MCF 10A (cell line): ENCODE data around the gene FLNC. TPM values are rescaled to one million over a fixed set of nuclear protein-coding genes. Genes with fewer than 3 reads are reported as not detected.

Source experiments
- BruUV-seq: library from RNA; stranded (reverse); fragments of 400-500 nt; replicated peaks from 2 replicates; lab custom pipeline; 2021; lab: Mats Ljungman, UMichigan
- CTCF ChIA-PET: fragments of 300-600 bp; sonication (Branson Sonifier 250); formaldehyde crosslinking; extraction: SDS; loops from one replicate; lab custom pipeline; 2021; ENCODE audit warnings: antibody characterized with exemption, inconsistent platforms; lab: Yijun Ruan, JAX
- POLR2A ChIA-PET: fragments of 300-600, 350-650 bp; sonication (Branson Sonifier 250); formaldehyde crosslinking; extraction: SDS; loops from one replicate; lab custom pipeline; 2020; ENCODE audit warnings: antibody characterized with exemption, inconsistent platforms; lab: Yijun Ruan, JAX
- DNase-seq: peaks from one replicate; pipeline ENCODE4 v3.0.0-alpha.2; 2018; ENCODE audit not compliant: unreplicated experiment
- H3K27ac Mint-ChIP-seq: one replicate; pipeline ENCODE4 v1.8.0; 2022; ENCODE audit warnings: mild to moderate bottlenecking, low read depth, mixed read lengths; ENCODE audit not compliant: unreplicated experiment
- H3K27me3 Mint-ChIP-seq: one replicate; pipeline ENCODE4 v1.8.0; 2022; ENCODE audit warnings: mixed read lengths; ENCODE audit not compliant: insufficient read depth, unreplicated experiment
- H3K36me3 Mint-ChIP-seq: one replicate; pipeline ENCODE4 v1.8.0; 2022; ENCODE audit warnings: mild to moderate bottlenecking, moderate library complexity, mixed read lengths; ENCODE audit not compliant: insufficient read depth, unreplicated experiment
- H3K4me1 Mint-ChIP-seq: one replicate; pipeline ENCODE4 v1.8.0; 2022; ENCODE audit warnings: mixed read lengths; ENCODE audit not compliant: insufficient read depth, unreplicated experiment
- H3K4me3 Mint-ChIP-seq: one replicate; pipeline ENCODE4 v1.8.0; 2022; ENCODE audit warnings: mild to moderate bottlenecking, moderate library complexity, mixed read lengths; ENCODE audit not compliant: unreplicated experiment
- H3K9me3 Mint-ChIP-seq: one replicate; pipeline ENCODE4 v1.8.0; 2022; ENCODE audit warnings: mixed read lengths; ENCODE audit not compliant: unreplicated experiment
- CTCF ChIP-seq: fragments of 200-600 bp; IDR thresholded peaks from one replicate; pipeline ENCODE4 v1.8.0; 2022; ENCODE audit warnings: antibody characterized with exemption, mild to moderate bottlenecking; ENCODE audit not compliant: unreplicated experiment
- intact Hi-C: fragments of 100-400 bp; cut with micrococcal nuclease; formaldehyde crosslinking; loops from 2 replicates; pipeline ENCODE4 v1.14.1; 2022
- total RNA-seq: library from RNA; stranded (reverse); gene quantifications from 2 replicates; pipeline ENCODE4 v1.2.3, GENCODE V29; 2022

Gene FLNC
- total RNA-seq, 1 experiment from 2014 or later, result 0.28 TPM

- POLR2A ChIA-PET, result interaction anchor here (1.0 to 1.1 kb wide), 2 partner anchors 11 to 129 kb away, joined by 3 to 5 read pairs; no protein-coding TSS in a partner anchor
- DNase-seq, result peak; percentile 32
- no peak for TF ChIP-seq CTCF
- H3K4me1 Mint-ChIP-seq, result peaks cover 8% of the 10 kb centered on the region
- H3K36me3 Mint-ChIP-seq, result peaks cover 6% of the 10 kb centered on the region
- intact Hi-C loops, result loop anchor here (10.0 kb wide), 1 partner anchor 135 kb away; the partner anchor contains the start of gene CALU
- CTCF ChIA-PET, result interaction anchor here (0.6 to 1.1 kb wide), 3 partner anchors 14 to 441 kb away, joined by 3 to 4 read pairs (median 3); no protein-coding TSS in a partner anchor
- no TSS peak for BruUV-seq
- no peak overlapping the region for H3K27ac Mint-ChIP-seq
- no peaks in the 10 kb centered on the region for H3K9me3 Mint-ChIP-seq
- H3K4me3 Mint-ChIP-seq, result peak overlapping the region; percentile 39
- no peaks in the 10 kb centered on the region for H3K27me3 Mint-ChIP-seq
Measured at GRCh38 chr7:128869138-128869943, 39.1 kb downstream of the FLNC start.

- ChIA-PET POLR2A (interaction anchor here (1.0 kb wide), 1 partner anchor 130 kb away, joined by 3 read pairs; no protein-coding TSS in a partner anchor), CTCF (interaction anchor here (1.1 to 1.4 kb wide), 2 partner anchors 10 to 13 kb away, joined by 4 to 6 read pairs; no protein-coding TSS in a partner anchor)
- Mint-ChIP-seq H3K36me3 (peaks cover 6% of the 10 kb centered on the region), H3K4me1 (peaks cover 8% of the 10 kb centered on the region), H3K27me3 (no peaks in the 10 kb centered on the region), H3K27ac (no peak overlapping the region), H3K9me3 (no peaks in the 10 kb centered on the region), H3K4me3 (peak overlapping the region; percentile 52)
- intact Hi-C loops, result loop anchor here (10.0 kb wide), 1 partner anchor 135 kb away; the partner anchor contains the start of gene CALU
- no TSS peak for BruUV-seq
- DNase-seq, result no peak
- TF ChIP-seq CTCF, result no peak
Measured at GRCh38 chr7:128869944-128870285, 39.7 kb downstream of the FLNC start.

- no peak for TF ChIP-seq CTCF
- no peak for DNase-seq
- ChIA-PET CTCF (interaction anchor here (0.5 to 1.4 kb wide), 3 partner anchors 9 to 40 kb away, joined by 3 to 6 read pairs (median 4); no protein-coding TSS in a partner anchor), POLR2A (interaction anchor here (0.7 kb wide), 1 partner anchor 67 kb away, joined by 3 read pairs; the partner anchor contains the start of gene IRF5)
- Mint-ChIP-seq H3K36me3 (peaks cover 6% of the 10 kb centered on the region), H3K4me1 (peaks cover 8% of the 10 kb centered on the region), H3K27me3 (no peaks in the 10 kb centered on the region), H3K9me3 (no peaks in the 10 kb centered on the region), H3K4me3 (no peak overlapping the region), H3K27ac (no peak overlapping the region)
- no TSS peak for BruUV-seq
- intact Hi-C loops, result no loop called here
Measured at GRCh38 chr7:128871050-128871449, 40.8 kb downstream of the FLNC start.

GRCh38 chr7:128872394-128872824 lies 42.2 kb downstream of the FLNC start:
- intact Hi-C loops, result no loop called here
- no peak overlapping the region for H3K27ac Mint-ChIP-seq
- no peaks in the 10 kb centered on the region for H3K4me1 Mint-ChIP-seq
- DNase-seq, result no peak
- TF ChIP-seq CTCF, result no peak
- CTCF ChIA-PET, result interaction anchor here (4.3 kb wide), 1 partner anchor 11 kb away, joined by 25 read pairs; no protein-coding TSS in a partner anchor
- BruUV-seq, result no TSS peak
- no peak overlapping the region for H3K4me3 Mint-ChIP-seq
- no peaks in the 10 kb centered on the region for H3K27me3 Mint-ChIP-seq
- no peaks in the 10 kb centered on the region for H3K9me3 Mint-ChIP-seq
- H3K36me3 Mint-ChIP-seq, result peaks cover 6% of the 10 kb centered on the region
- POLR2A ChIA-PET, result no interaction called here
